Measurements from ENCODE around the gene AKAP8. TPM values are rescaled to one million over a fixed set of nuclear protein-coding genes. Genes with fewer than 3 reads are reported as not detected.

The AKAP8 gene
- total RNA-seq, 1 experiment from 2014 or later: 59.5 TPM

GRCh38 chr19:15398501-15399233, 19.1 kb upstream of the AKAP8 start:
- H3K56ac ChIP-seq (ENCODE audit: insufficient read length, low read depth, low read length): no peak overlapping the region
- no peak overlapping the region for H4K5ac ChIP-seq (ENCODE audit: insufficient read length, low read depth, low read length)
- peaks cover 4% of the 10 kb centered on the region for H3K79me1 ChIP-seq (ENCODE audit: insufficient read depth, low read depth, low read length, poor library complexity, severe bottlenecking)
- H3K4me3 Mint-ChIP-seq: no peak overlapping the region
- H3K27me3 Mint-ChIP-seq (ENCODE audit: low read depth): no peaks in the 10 kb centered on the region
- no peaks in the 10 kb centered on the region for H3K4me1 ChIP-seq (ENCODE audit: insufficient read depth, low read length)
- H3K14ac ChIP-seq (ENCODE audit: insufficient read depth, low read length): no peak overlapping the region
- no peak overlapping the region for H2BK20ac ChIP-seq (ENCODE audit: low read depth, low read length, poor library complexity, severe bottlenecking)
- no peak overlapping the region for H3K27ac ChIP-seq (ENCODE audit: insufficient read length, low read depth, low read length)
- no peaks in the 10 kb centered on the region for H3K9me3 ChIP-seq (ENCODE audit: control insufficient read depth, low read depth, low read length)
- H4K8ac ChIP-seq (replicated peaks; ENCODE audit: insufficient read length, low read depth, low read length): no peak overlapping the region
- no peak overlapping the region for H3K4ac ChIP-seq (ENCODE audit: low read depth, low read length)
- peaks cover 49 to 82% (median 71%) of the 10 kb centered on the region in 3 experiments for H3K36me3 Mint-ChIP-seq (ENCODE audit: insufficient read depth in 1 of 3, low read depth in 3 of 3)
- H2BK12ac ChIP-seq (ENCODE audit: insufficient read length, low read depth, low read length): no peak overlapping the region
- H4K20me1 ChIP-seq (ENCODE audit: control insufficient read depth, insufficient read depth, insufficient read length): peaks cover 2% of the 10 kb centered on the region
- no peak overlapping the region for H3K18ac ChIP-seq (ENCODE audit: insufficient read length, low read depth, low read length)
- H3K9ac ChIP-seq (ENCODE audit: extremely low read depth, insufficient read length, low read length): no peak overlapping the region
- H3K4me1 Mint-ChIP-seq: no peaks in the 10 kb centered on the region
- no peak overlapping the region for H3K4me2 ChIP-seq (ENCODE audit: insufficient read depth, insufficient read length, low read length)
- TF ChIP-seq CTCF (conservative IDR thresholded peaks at IDR 0.05): no peak
- no peak for DNase-seq
- H2BK15ac ChIP-seq (ENCODE audit: low read depth, low read length): no peak overlapping the region
- no peak overlapping the region for H2BK120ac ChIP-seq (ENCODE audit: low read depth, low read length, poor library complexity, severe bottlenecking)
- H3K9me3 Mint-ChIP-seq: no peaks in the 10 kb centered on the region; a peak in 1 of 5 replicates
- peaks cover 10% of the 10 kb centered on the region for H3K79me2 ChIP-seq (ENCODE audit: insufficient read depth, low read length)
- H2AK5ac ChIP-seq (ENCODE audit: insufficient read length, low read length): no peak overlapping the region
- no peak overlapping the region for H3T11ph ChIP-seq (ENCODE audit: low read length)
- no peaks in the 10 kb centered on the region for H3K23me2 ChIP-seq (ENCODE audit: insufficient read length, low read depth, low read length, poor library complexity, severe bottlenecking)
- no peak overlapping the region for H4K91ac ChIP-seq (ENCODE audit: insufficient read length, low read depth, low read length)
- H3K23ac ChIP-seq (ENCODE audit: insufficient read length, low read depth, low read length): no peak overlapping the region
- no peak overlapping the region for H2BK5ac ChIP-seq (ENCODE audit: insufficient read length, low read length)
- no peaks in the 10 kb centered on the region for H3K27me3 ChIP-seq (ENCODE audit: insufficient read depth, low read length)
- WGBS (ENCODE audit: extremely low coverage, insufficient read length, low lambda C conversion rate): no CpG with 5 or more reads among the region's 50 CpGs
- H2AFZ ChIP-seq (ENCODE audit: low read length): no peak overlapping the region
- H3K27ac Mint-ChIP-seq: no peak overlapping the region
